Stimulated activated CD8-positive, alpha-beta memory T cell treated with anti-CD3 and anti-CD28 coated beads, Interleukin-7, amount 100 ng/mL, for 4 hours (primary cell): ENCODE results near the gene TCEAL7.
A peak's percentile ranks its signal among the peaks of the same experiment; 100 is the strongest.
"Not testable (repeated sequence)": the region's sequence is repeated elsewhere in the genome, so short reads cannot be mapped to it uniquely, and the experiment has no call there.

Experiments
- DNase-seq, 2 donors: peaks; one replicate each; pipeline ENCODE4 v3.0.0-alpha.2; 2020; ENCODE audit warnings: low read depth in 2 of 2

TCEAL7 gene, protein sequence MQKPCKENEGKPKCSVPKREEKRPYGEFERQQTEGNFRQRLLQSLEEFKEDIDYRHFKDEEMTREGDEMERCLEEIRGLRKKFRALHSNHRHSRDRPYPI

DNA sequence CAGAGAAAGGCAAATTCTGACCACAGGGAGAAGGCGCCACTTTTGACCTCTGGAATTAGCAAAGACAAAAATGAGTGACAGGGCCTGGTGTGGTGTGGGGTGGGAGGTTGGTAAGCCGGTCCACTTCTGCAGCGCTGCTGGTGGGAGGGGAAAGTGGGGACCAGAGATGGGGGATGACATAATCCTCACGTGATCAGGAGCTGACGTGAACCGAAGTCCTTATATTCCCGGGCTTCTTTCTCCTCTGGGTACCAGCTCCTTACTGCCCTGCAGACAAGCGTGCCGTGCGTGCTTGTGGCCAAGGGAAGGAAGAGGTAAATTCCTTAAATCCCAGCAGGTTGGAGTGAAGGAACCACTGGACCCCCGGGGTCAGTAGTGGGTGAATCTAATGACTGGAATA, at the start of gene TCEAL7:
Gene TCEAL7, plus strand, starts transcription at position 249 of the 400 bp plus-strand sequence. CDS start 1,165 bp downstream, outside the sequence.
- no peak for DNase-seq

DNA sequence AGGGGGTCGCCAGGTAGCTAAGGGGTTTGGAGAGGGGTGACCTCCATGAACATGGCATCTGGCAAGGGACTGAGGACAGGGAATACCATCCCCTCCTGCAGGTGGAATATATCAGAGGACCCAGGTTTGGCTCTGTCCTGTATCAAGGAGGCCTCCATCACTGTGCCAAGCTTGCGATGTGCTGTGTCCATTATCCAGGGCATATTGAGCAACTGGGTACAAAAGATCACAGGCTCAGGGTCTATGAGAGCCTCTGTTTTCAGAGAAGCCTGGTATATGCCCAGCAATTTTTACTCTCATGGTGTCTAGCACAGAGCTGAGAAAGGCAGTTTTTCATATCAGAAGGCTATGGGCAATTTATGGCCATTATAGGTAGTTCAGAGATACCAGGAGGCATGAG, 36.9 kb upstream of the TCEAL7 start:
- DNase-seq: no peak

DNA sequence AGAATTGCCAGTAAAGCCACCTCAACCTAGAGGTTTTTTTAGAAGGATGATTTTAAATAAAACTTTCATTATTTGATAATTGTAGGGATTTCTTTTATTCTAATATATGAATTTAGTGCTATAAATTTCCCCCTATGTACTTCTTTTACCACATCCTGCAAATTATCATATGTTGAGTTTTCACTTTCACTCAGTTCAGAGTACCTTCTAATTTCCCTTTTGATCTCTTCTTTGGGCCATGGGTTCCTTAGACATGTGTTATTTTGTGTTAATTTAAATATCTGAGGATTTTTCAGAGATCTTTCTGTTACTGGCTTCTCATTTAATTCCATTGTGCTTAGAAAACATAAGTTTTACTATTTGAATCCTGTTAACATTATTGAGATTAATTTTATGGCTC, 25.3 kb upstream of the TCEAL7 start:
- DNase-seq: no peak

DNA sequence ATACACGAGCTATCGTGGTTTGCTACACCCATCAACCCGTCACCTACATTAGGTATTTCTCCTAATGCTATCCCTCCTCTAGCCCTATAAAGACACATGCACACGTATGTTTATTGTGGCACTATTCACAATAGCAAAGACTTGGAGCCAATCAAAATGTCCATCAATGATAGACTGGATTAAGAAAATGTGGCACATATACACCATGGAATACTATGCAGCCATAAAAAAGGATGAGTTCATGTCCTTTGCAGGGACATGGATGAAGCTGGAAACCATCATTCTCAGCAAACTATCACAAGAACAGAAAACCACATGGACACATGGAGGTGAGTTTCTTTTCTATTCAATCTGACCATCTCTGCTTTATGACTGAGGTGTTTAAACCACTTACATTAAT, 24.4 kb upstream of the TCEAL7 start:
- DNase-seq: not testable (repeated sequence)

DNA sequence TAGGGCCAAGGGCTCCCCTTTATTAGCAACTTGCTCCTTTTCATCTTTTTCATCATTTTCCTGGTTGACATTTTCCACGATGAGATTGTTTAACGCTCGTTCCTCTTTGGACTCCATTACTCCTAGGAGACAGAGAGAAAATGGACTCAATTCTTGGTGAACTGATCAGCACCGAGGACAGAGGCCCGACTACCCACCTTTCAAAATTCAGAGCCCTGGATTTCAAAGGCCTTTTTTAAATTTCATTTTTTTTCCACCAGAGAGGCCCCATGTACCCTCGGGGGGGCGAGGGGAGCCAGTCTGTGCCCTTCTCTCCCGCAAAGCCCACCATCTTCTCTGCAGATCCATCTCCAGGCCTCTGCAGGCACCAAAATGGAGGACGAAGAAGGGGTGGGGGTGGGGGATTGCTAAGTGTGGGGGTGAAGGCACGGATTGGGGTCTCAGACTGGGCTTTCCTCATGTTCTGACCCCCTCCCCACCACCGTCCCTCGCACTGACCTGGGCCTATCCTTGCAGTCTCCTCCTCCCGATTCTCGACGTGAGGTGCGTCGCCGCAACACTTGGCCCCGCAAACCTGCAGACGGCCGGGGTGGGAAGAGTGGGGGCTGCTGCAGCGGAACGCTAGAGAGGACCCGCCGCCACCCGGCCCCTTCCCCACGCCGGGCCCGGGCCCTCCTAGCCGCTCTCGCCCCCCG, 20.0 kb upstream of the TCEAL7 start:
- DNase-seq: no peak

DNA sequence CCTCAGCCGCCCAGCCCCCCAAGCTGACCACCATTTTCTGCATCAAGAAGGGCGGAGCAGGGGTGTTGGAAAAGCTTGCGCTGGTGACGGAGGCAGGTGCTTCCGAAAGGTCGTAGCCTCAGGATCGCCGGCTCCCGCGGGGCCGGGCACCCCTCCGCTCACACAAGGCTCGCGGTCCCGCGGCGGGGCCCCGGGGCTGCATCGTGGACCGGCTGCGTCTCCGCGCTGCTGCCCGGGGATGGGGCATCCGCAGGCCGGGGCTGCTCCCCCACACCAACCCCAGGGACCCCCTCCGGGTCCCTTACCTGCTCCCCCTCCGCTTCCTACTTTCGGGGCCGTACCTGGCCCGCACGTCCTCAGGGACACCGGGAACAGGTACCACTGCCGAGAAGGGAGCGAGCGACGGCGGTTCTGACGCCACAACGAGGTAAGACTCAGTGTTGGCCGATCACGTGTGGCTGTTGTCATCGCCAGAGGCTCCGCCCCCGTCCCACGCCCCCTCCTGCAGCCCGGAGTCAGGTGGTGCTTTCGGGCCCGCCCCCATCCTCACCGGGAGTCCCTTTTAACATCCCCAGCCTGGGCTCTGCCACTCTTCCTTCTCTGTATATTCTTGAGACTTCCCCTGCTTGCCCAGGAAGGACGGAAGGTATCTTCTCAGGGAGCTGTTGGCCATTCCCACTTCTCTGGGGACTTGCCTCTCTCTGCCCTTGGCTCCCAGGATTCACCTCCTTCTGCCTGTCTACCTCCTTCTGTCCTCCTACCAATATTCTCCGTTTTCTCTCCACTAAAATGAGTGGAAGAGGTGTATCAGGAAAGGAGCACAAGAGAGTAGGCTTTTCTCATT, 19.3 kb upstream of the TCEAL7 start, which contains the start of gene BEX2:
Gene BEX2, minus strand, starts transcription at position 436 of the 844 bp plus-strand sequence. CDS start 1,014 bp downstream, outside the sequence.
- DNase-seq: peak; percentile 75 to 79

DNA sequence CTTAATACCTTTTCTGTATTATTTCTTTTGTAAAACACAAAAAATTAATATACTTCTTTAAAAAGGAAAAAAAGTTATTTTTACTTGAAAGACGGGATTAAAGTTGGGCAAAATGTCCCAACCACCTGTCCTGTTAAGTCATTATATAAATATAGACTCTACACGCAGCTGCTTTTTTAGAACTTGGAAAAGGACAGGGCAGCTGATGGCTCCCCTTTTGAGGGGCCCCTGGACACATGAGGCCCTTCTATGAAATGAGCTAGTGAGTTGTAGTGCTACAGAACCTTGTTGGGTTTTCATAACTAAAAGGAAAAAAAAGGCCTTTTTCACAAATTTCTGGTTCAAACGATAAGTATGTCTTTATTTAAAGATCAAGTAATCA, 18.6 kb upstream of the TCEAL7 start:
- no peak for DNase-seq

DNA sequence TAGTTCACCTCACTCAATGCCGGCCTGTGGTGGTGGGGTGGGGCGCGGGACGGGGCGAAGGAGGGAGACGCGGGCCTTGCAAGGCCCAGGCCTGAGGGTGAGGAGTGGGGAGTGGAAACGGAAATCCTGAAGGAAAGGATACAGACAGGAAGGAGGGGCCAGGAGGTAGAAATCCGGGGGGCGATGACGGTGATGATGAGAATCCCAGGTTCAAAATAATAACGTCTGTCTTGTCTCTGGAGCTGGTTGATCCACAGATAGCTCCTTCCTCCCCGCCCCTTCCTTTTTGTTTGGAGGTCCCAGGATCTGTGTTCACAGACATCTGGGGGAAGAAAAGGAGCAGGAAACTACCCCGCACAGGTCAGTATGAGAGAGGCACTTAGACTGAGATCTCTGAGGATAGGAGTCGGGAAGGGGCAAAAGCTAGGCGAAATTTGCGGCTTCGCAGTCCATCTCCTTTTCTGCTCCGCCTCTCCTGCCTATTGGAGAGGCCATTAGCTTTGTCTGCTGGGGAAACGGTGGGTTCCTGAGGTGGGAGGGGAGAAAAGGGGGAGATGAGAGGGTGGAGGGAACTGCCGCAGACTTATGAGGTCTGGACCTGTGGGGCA, 746 bp downstream of the TCEAL7 start:
- no peak for DNase-seq

DNA sequence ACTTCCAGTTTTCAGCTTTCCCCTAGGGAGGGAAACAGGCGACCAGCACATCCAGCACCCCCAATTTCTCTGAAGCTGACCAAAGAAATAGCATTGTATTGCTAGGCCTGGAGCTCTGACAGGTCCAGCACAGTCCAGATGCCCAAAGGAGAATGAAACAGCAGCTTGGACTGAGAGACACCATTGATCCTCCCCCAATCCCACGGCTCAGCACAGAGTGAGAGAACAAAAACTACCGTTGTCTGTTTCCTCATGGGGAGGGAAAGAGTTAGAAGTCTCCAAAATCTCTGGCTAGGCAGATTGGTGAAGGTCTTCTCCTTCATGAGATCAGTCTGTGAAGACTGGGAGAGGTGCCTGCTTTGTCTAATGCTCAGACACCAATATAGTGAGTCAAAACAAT, 8.6 kb downstream of the TCEAL7 start:
- DNase-seq: no peak

DNA sequence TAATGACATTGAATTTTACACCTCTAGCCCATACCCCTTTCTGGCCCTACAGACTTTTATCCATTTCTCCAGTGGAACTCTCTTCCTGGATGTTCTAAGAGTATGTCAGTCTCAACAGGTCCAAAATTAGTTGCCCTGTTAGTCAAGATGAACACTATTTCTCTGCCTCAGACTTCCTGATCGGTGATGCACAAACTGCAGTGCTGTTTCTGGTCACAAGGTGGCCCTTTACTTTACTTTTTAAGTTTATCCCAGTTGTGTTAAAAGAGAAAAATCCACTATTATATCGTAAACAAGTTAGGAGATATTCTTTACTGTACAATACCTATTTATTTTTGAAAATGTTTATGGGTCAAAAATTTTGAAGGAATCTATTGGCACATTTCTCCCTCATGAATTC, 13.1 kb downstream of the TCEAL7 start:
- no peak for DNase-seq

DNA sequence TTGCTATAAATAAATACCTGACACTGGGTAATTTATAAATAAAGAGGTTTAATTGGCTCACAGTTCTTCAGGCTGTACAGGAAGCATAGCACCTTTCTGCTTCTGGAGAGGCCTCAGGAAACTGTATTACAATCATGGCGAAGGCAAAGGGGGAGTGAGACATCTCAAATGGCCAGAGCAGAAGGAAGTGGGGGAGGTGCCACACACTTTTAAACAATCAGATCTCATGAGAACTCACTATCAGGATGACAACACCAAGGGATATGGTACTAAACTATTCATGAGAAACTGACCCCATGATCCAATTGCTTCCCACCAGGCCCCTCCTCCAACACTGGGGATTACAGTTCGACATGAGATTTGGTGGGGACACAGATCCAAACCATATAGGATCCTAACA, 14.6 kb downstream of the TCEAL7 start:
- DNase-seq: no peak

DNA sequence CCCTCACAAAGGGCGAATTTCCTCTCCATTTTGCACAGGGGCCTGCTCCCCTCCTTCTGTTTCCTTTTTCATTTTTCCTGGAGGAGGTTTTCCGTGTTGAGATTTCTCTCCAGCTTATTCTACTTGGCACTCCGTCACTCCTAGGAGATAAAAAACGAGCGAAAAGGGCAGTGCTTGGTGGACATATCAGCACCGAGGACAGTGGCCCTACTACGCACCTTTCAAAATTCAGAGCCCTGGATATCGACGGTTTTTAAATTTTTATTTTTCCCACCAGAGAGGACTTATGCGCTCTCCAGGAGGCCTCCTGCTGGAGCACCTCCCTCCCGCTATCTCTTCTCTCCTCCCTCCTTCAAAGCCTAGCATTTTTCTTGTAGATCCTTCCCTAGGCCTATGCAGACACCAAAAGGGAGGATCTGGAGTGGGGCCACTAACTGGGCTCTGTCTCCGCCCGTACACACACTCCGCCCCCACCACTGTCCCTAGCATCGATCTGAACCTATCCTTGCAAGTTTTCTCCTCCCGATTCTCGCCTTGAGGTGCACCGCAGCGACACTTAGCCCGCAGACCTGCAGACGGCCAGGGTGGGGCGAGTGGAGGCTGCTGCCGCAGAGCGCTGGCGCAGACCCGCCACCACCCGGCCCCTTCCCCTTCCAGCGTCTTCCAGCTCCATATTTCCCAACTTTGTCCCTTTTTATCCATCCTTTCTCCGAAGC, 17.8 kb downstream of the TCEAL7 start:
- DNase-seq: no peak

DNA sequence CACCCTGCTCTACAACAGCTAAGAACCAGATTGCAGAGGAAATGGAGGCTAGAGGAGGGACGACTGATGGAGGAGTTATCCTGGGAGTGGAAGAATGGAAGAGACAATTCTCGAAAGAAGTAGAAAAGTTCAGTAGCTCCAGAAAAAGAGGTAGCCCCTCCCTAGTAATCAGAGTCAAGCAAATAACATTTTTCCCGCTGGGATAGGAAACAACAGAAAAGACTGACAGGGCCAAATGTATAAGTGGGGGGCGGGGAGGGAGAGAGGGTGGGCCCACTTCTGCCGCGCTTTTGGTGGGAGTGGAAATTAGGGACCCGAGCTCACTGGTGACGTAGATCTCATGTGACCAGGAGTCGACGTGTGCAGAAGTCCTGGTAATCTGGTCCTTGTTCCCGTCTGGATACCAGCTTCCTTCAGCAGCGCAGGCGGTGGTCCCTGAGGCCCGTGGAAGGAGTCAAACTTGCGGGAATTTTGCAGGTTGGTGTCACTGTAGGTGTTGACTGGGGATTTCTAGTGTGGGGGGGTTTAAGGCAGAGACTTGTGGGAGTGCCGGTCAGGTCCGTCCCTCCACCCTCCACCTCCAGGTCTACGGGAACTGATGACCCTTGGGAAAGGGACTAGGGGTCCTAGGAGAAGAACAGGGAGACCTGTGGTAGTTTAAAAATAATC, 26.2 kb downstream of the TCEAL7 start, which contains the start of gene TCEAL9:
Gene TCEAL9, plus strand, starts transcription at position 377 of the 669 bp plus-strand sequence. CDS start 1,179 bp downstream, outside the sequence.
- DNase-seq: no peak

DNA sequence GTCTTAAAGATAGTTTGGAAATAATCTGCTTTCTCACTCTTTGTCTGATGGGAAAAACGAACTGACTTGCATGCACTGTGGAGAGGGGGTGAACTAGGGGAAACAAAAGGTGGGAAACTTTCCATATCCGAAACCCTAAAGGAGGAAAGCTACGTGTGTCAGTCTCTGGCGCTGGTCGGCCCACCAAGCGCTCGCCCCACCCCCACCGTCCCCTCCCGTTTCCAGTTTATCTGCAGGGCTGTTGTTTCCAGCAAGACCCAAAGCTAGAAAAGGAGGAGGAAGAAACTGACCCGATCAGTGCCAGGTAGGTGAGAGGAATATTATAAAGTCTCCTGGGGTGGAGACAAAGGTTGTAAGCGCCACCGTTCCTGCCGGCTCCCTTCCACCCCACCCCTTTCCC, 26.8 kb downstream of the TCEAL7 start:
- DNase-seq: no peak

DNA sequence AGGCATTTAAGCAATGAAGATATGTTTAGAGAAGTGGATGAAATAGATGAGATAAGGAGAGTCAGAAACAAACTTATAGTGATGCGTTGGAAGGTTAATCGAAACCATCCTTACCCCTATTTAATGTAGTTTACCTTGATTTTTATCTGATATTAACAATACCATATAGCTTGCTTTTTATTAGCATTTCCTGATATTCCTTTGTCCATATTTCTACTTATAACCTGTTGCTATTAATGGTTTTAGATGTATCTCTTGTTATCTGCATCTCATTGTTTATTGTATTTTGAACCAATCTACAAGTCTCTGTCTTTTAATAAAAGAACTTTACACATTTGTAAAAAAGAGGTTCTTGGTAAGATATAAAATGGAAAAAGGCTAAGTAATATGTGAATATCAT, 27.8 kb downstream of the TCEAL7 start:
- no peak for DNase-seq

DNA sequence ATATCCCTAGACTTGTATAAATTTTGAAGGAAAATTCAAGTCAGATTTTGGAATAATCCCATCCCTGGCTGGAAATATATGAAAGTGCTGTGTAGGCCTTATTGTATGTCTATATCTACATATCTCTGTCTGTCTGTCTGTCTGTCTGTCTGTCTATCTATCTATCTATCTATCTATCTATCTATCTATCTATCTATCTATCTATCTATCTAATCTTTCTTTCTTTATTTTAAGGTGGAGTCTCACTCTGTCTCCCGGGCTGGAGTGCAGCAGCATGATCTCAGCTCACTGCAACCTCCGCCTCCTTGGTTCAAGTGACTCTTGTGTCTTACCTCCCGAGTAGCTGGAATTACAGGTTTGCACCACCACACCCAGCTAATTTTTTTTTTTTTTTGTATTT, 29.6 kb downstream of the TCEAL7 start:
- DNase-seq: not testable (repeated sequence)

DNA sequence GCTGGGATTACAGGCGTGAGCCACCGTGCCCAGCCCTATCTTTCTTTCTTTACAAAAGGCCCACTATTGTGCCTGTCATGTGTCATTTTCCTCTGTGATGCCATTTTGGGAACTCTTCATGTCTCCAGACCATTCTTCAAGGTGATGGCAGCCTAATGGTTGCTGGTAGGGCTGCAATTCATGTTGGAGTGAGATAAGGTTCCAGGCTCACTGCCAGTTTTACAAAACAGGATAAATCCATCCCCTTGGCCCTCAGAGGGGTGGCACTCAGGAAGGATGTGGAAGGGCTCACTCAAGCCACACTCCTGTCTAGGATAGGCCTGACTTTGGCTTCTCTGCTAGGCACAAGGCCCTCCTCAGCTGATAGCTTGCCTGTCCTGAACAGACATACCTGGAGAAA, 30.1 kb downstream of the TCEAL7 start:
- no peak for DNase-seq

DNA sequence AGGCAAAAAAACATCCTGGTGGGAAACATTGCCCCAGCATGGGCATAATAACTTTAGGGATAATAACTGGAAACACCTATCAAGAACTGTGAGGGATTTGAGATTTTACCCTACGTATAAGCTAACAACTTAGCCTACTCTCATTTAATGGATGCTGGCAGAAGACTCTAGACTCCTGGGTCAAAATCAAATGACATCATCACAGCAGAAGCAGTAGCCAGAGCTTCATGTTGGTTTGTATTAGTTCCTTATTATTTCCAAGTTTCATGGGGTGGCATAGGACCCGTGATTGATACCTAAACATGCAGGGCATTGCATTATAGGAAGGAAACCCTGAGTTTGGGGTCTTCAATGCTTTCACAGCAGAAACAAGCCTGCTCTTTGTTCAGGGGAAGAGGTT, 30.9 kb downstream of the TCEAL7 start:
- no peak for DNase-seq

DNA sequence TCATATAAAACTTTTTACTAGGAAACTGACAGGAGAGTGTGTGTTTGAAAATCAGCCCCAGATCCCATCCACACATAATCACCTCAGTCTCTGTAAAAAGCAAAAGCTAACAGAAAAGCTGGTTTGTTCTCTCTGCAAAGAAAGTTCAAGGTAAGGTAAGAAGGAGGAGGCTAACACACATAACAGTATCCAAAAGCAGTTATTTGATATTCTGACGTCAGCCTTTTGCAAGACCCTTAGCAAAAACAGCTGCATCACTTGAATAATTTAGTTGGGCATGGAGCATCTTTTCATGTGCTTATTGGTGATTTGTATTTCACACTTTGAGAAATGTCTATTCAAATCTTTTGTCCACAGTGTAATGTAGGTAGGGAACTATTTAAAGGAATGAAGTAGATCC, 31.8 kb downstream of the TCEAL7 start:
- DNase-seq: no peak

DNA sequence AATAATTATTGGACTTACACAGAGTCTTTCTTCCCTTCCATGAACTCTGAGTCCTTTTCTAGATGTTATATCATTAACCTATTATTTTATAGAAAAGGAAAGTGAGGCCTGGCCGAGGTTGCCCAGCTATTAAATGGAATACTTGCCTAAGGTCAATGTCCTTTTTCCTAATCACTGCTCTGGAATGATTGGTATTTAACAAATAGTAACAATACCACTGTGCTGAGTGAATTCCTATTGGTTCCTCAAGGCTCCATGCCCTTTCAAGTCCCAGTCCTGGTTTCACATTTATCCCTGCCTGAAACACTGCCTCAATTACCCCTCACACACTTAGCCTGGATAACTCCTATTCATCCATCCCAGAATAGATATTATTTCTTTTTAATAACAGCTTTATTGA, 32.4 kb downstream of the TCEAL7 start:
- no peak for DNase-seq

DNA sequence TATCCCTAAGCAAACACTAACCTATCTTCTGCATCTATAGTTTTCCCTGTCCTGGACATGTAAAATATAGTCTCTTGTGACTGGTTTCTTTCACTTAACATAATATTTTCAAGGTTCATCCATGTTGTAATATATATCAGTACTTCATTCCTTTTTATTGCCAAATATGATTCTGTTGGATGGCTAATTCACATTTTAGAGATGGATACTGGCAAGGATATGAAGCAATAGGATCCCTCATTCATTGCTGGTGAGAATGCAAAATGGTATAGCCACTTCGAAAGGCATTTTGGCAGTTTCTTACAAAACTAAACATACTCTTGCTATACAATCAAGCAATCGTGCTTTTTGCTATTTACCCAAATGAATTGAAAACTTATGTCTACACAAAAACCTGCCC, 33.0 kb downstream of the TCEAL7 start:
- no peak for DNase-seq
